GM12878 (cell line): ENCODE results near the gene NEK5.

Experiments
- CHD2 ChIP-seq: IDR thresholded peaks from 2 replicates; pipeline ENCODE4 v1.6.1; 2011; ENCODE audit warnings: low read depth, low read length, improper control_type of control experiment, borderline replicate concordance
- EP300 ChIP-seq, 2 experiments: fragments of 150-350 bp in 1 of 2; IDR thresholded peaks; 2 replicates each; pipeline ENCODE4 v1.6.1; 2011 to 2012; ENCODE audit warnings: low read depth in 2 of 2, low read length in 2 of 2, borderline replicate concordance in 1 of 2, improper control_type of control experiment in 1 of 2, inconsistent platforms in 1 of 2; ENCODE audit not compliant: control insufficient read depth in 1 of 2
- FOS ChIP-seq: IDR thresholded peaks from 3 replicates; pipeline ENCODE4 v1.6.1; 2011; ENCODE audit warnings: borderline replicate concordance; ENCODE audit not compliant: insufficient read length; ENCODE audit errors: extremely low read depth
- JUND ChIP-seq: IDR thresholded peaks from 2 replicates; pipeline ENCODE4 v1.6.1; 2012; ENCODE audit warnings: low read depth, mild to moderate bottlenecking, low read length, improper control_type of control experiment, moderate library complexity
- POLR2A ChIP-seq: IDR thresholded peaks from 2 replicates; pipeline ENCODE4 v1.6.1; 2011; ENCODE audit warnings: low read depth, mild to moderate bottlenecking, low read length
- POLR2AphosphoS2 ChIP-seq: IDR thresholded peaks from 2 replicates; pipeline ENCODE4 v1.6.1; 2011; ENCODE audit warnings: low read depth, mild to moderate bottlenecking, low read length, improper control_type of control experiment, moderate library complexity
- RB1 ChIP-seq: fragments of 450-650 bp; formaldehyde crosslinking; IDR thresholded peaks from 2 replicates; pipeline ENCODE4 v1.6.1; 2017; ENCODE audit warnings: mild to moderate bottlenecking, borderline replicate concordance
- STAT3 ChIP-seq: IDR thresholded peaks from 2 replicates; pipeline ENCODE4 v1.6.1; 2011; ENCODE audit warnings: low read depth, low read length, improper control_type of control experiment
- YY1 ChIP-seq: IDR thresholded peaks from 2 replicates; pipeline ENCODE4 v1.6.1; 2011; ENCODE audit warnings: low read depth, mild to moderate bottlenecking, low read length
- ZNF384 ChIP-seq: IDR thresholded peaks from 2 replicates; pipeline ENCODE4 v1.6.1; 2012; ENCODE audit warnings: low read depth, mild to moderate bottlenecking, low read length, improper control_type of control experiment, borderline replicate concordance
- TF ChIP-seq, protein P1 (sequence below), 3 experiments: IDR thresholded peaks in 2 of 3; conservative IDR thresholded peaks in 1 of 3; 2 replicates each; pipeline ENCODE4 v1.5.1; 2011; ENCODE audit warnings: low read depth in 3 of 3, low read length in 3 of 3, mild to moderate bottlenecking in 3 of 3, control low read depth in 2 of 3, moderate library complexity in 2 of 3, inconsistent platforms in 1 of 3, mixed read lengths in 1 of 3; ENCODE audit not compliant: control insufficient read depth in 2 of 3, insufficient read depth in 1 of 3; ENCODE audit errors: extremely low read depth in 1 of 3
- TF ChIP-seq, protein P2 (sequence below): IDR thresholded peaks from 2 replicates; pipeline ENCODE4 v1.6.1; 2011; ENCODE audit warnings: low read depth, low read length, improper control_type of control experiment, borderline replicate concordance
- TF ChIP-seq, protein P3 (sequence below): IDR thresholded peaks from 2 replicates; pipeline ENCODE4 v1.6.1; 2012; ENCODE audit warnings: low read depth, low read length, improper control_type of control experiment
- TF ChIP-seq, protein P4 (sequence below): IDR thresholded peaks from 2 replicates; pipeline ENCODE4 v1.6.1; 2012; ENCODE audit warnings: low read depth, low read length, improper control_type of control experiment

DNA sequence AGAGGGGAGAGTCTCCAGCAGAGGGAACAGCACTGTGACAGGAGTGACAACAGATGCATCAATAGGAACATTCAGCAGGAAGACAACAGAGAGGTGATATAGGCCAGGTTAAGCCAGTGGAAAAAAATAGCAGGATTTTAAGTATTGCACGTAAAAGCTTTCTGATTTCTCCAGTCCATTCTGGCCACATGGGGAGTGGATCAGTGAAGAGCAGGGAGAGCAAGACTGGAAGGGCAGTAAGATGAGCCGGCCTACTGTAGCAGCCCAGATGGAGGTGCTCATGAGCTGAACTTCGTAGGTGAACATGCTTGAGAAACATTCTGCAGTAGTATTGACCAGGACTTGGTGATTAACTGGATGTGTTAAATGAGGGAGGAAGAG is 102.6 kb downstream of the NEK5 start:
- TF ChIP-seq JUND (no peak), FOS (no peak), CHD2 (no peak), EP300 (IDR thresholded peaks at IDR 0.05; ENCODE audit: borderline replicate concordance in 1 of 2, control insufficient read depth in 1 of 2, low read depth in 2 of 2, low read length in 2 of 2) (no peak), STAT3 (no peak), POLR2AphosphoS2 (no peak), RB1 (no peak), POLR2A (no peak), ZNF384 (no peak), YY1 (no peak)
- TF ChIP-seq, protein P1, sequence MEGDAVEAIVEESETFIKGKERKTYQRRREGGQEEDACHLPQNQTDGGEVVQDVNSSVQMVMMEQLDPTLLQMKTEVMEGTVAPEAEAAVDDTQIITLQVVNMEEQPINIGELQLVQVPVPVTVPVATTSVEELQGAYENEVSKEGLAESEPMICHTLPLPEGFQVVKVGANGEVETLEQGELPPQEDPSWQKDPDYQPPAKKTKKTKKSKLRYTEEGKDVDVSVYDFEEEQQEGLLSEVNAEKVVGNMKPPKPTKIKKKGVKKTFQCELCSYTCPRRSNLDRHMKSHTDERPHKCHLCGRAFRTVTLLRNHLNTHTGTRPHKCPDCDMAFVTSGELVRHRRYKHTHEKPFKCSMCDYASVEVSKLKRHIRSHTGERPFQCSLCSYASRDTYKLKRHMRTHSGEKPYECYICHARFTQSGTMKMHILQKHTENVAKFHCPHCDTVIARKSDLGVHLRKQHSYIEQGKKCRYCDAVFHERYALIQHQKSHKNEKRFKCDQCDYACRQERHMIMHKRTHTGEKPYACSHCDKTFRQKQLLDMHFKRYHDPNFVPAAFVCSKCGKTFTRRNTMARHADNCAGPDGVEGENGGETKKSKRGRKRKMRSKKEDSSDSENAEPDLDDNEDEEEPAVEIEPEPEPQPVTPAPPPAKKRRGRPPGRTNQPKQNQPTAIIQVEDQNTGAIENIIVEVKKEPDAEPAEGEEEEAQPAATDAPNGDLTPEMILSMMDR (IDR thresholded peaks at IDR 0.05 in 2 of 3, conservative IDR thresholded peaks at IDR 0.05 in 1 of 3; ENCODE audit: control insufficient read depth in 2 of 3, extremely low read depth in 1 of 3, insufficient read depth in 1 of 3, low read depth in 3 of 3, low read length in 3 of 3), result peak in 1 of 3 experiments; percentile 23; a peak in 1 of 6 replicates
- TF ChIP-seq, protein P2, sequence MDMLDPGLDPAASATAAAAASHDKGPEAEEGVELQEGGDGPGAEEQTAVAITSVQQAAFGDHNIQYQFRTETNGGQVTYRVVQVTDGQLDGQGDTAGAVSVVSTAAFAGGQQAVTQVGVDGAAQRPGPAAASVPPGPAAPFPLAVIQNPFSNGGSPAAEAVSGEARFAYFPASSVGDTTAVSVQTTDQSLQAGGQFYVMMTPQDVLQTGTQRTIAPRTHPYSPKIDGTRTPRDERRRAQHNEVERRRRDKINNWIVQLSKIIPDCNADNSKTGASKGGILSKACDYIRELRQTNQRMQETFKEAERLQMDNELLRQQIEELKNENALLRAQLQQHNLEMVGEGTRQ, result no peak
- TF ChIP-seq, protein P3, sequence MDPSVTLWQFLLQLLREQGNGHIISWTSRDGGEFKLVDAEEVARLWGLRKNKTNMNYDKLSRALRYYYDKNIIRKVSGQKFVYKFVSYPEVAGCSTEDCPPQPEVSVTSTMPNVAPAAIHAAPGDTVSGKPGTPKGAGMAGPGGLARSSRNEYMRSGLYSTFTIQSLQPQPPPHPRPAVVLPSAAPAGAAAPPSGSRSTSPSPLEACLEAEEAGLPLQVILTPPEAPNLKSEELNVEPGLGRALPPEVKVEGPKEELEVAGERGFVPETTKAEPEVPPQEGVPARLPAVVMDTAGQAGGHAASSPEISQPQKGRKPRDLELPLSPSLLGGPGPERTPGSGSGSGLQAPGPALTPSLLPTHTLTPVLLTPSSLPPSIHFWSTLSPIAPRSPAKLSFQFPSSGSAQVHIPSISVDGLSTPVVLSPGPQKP, result no peak
- TF ChIP-seq, protein P4, sequence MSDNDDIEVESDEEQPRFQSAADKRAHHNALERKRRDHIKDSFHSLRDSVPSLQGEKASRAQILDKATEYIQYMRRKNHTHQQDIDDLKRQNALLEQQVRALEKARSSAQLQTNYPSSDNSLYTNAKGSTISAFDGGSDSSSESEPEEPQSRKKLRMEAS, result no peak
